Endothelial cell of umbilical vein (primary cell): ENCODE measurements around the gene IGSF10. TPM values are rescaled to one million over a fixed set of nuclear protein-coding genes. Genes with fewer than 3 reads are reported as not detected.

Source experiments
- BruUV-seq: library from RNA; stranded (reverse); fragments of 400-500 nt; replicated peaks from 2 replicates; lab custom pipeline; 2021; lab: Mats Ljungman, UMichigan
- CTCF ChIA-PET: fragments of 300-600, 350-600 bp; sonication (Branson Sonifier 250); formaldehyde crosslinking; loops from one replicate; lab custom pipeline; 2021; ENCODE audit warnings: antibody characterized with exemption, inconsistent platforms; lab: Charles Lee
- POLR2A ChIA-PET: fragments of 300-600, 350-600 bp; sonication (Branson Sonifier 250); formaldehyde crosslinking; loops from one replicate; lab custom pipeline; 2021; ENCODE audit warnings: antibody characterized with exemption, inconsistent platforms; lab: Charles Lee
- DNase-seq: peaks from one replicate; pipeline ENCODE4 v3.0.0-alpha.2; 2011; ENCODE audit warnings: low read depth, low spot score
- FAIRE-seq: peaks from 2 replicates; lab custom pipeline; 2011; peaks lifted over from hg19 to GRCh38; lab: Jason Lieb, UNC
- H2AFZ ChIP-seq: 2 replicates; pipeline ENCODE4 v1.6.0; 2012; ENCODE audit warnings: low read depth, low read length, control low read depth, inconsistent platforms
- H3K27ac ChIP-seq: 2 replicates; pipeline ENCODE4 v1.5.1; 2011; ENCODE audit warnings: low read depth, mild to moderate bottlenecking, control low read depth, low read length, moderate library complexity; ENCODE audit not compliant: insufficient read depth
- H3K27me3 ChIP-seq, 2 experiments: 2 replicates each; pipeline versions ENCODE4 v1.6.0 to v1.6.1; 2011; ENCODE audit warnings: low read length in 2 of 2, mixed read lengths in 1 of 2; ENCODE audit not compliant: control insufficient read depth in 2 of 2, insufficient read depth in 2 of 2
- H3K36me3 ChIP-seq, 2 experiments: 2 replicates in 1 of 2; 3 replicates in 1 of 2; pipeline ENCODE4 v1.5.1; 2011; ENCODE audit warnings: low read length in 2 of 2, mild to moderate bottlenecking in 1 of 2, moderate library complexity in 1 of 2; ENCODE audit not compliant: control insufficient read depth in 2 of 2, insufficient read depth in 2 of 2; ENCODE audit errors: extremely low read depth in 1 of 2
- H3K4me1 ChIP-seq: 3 replicates; pipeline ENCODE4 v1.5.1; 2011; ENCODE audit warnings: mild to moderate bottlenecking, low read length; ENCODE audit not compliant: control insufficient read depth, insufficient read depth; ENCODE audit errors: extremely low read depth
- H3K4me2 ChIP-seq: 2 replicates; pipeline ENCODE4 v1.6.1; 2011; ENCODE audit warnings: low read length, control low read depth, mixed read lengths; ENCODE audit not compliant: insufficient read depth
- H3K4me3 ChIP-seq, 3 experiments: fragments of 200-600 bp in 1 of 3; sonication (generic), shearing (Covaris generic) in 1 of 3; replicated peaks in 1 of 3; 2 replicates each; pipeline ENCODE4 v1.5.1; 2011 to 2016; ENCODE audit warnings: control low read depth in 3 of 3, low read length in 3 of 3, mild to moderate bottlenecking in 2 of 3, inconsistent platforms in 1 of 3, low read depth in 1 of 3, moderate library complexity in 1 of 3; ENCODE audit not compliant: insufficient read depth in 1 of 3
- H3K79me2 ChIP-seq: 2 replicates; pipeline ENCODE4 v1.6.0; 2012; ENCODE audit warnings: low read length, inconsistent platforms; ENCODE audit not compliant: control insufficient read depth, insufficient read depth
- H3K9ac ChIP-seq: replicated peaks from 2 replicates; pipeline ENCODE3; 2011; ENCODE audit warnings: low read length, control low read depth; ENCODE audit not compliant: insufficient read depth; ENCODE audit errors: extremely low read depth
- H3K9me1 ChIP-seq: replicated peaks from 3 replicates; pipeline ENCODE4 v1.6.0; 2011; ENCODE audit warnings: mild to moderate bottlenecking, low read length; ENCODE audit not compliant: control insufficient read depth, insufficient read depth; ENCODE audit errors: extremely low read depth
- H3K9me3 ChIP-seq: replicated peaks from 2 replicates; pipeline ENCODE4 v1.5.1; 2012; ENCODE audit warnings: low read length, inconsistent platforms; ENCODE audit not compliant: control insufficient read depth, insufficient read depth
- H4K20me1 ChIP-seq: replicated peaks from 2 replicates; pipeline ENCODE3; 2011; ENCODE audit warnings: mild to moderate bottlenecking, low read length; ENCODE audit not compliant: control insufficient read depth, insufficient read depth; ENCODE audit errors: extremely low read depth
- CTCF ChIP-seq, 2 donors: IDR thresholded peaks; 1 replicate in 1 of 2; 2 replicates in 1 of 2; pipeline ENCODE4 v1.5.1; 2011; ENCODE audit warnings: low read length in 2 of 2, mild to moderate bottlenecking in 2 of 2, moderate library complexity in 2 of 2, control low read depth in 1 of 2, inconsistent platforms in 1 of 2, low read depth in 1 of 2; ENCODE audit not compliant: insufficient read depth in 1 of 2; ENCODE audit errors: extremely low read depth in 1 of 2
- FOS ChIP-seq: IDR thresholded peaks from 2 replicates; pipeline ENCODE4 v1.6.1; 2011; ENCODE audit warnings: mild to moderate bottlenecking, low read length, moderate library complexity, borderline replicate concordance; ENCODE audit not compliant: insufficient read depth
- GATA2 ChIP-seq: IDR thresholded peaks from 2 replicates; pipeline ENCODE4 v1.7.0; 2011; ENCODE audit warnings: low read depth, mild to moderate bottlenecking, moderate library complexity, mixed read lengths, low read length; ENCODE audit not compliant: insufficient read length, insufficient read depth
- MYC ChIP-seq: IDR thresholded peaks from one replicate; pipeline ENCODE4 v1.6.1; 2011; ENCODE audit warnings: mild to moderate bottlenecking, low read depth, low read length
- POLR2A ChIP-seq: IDR thresholded peaks from 2 replicates; pipeline ENCODE4 v1.6.1; 2012; ENCODE audit warnings: low read depth, mild to moderate bottlenecking, control low read depth, low read length
- POLR2AphosphoS5 ChIP-seq: IDR thresholded peaks from 2 replicates; pipeline ENCODE4 v1.6.1; 2012; ENCODE audit warnings: low read depth, mild to moderate bottlenecking, control low read depth, low read length, moderate library complexity; ENCODE audit not compliant: insufficient read depth
- dilution Hi-C: fragments of 300-500 bp; cut with MboI; formaldehyde crosslinking; loops from one replicate; pipeline ENCODE4 v1.15.0; 2019; ENCODE audit warnings: low sequenced_read_pairs; ENCODE audit not compliant: extremely low pct_ligation_motif_present
- intact Hi-C: fragments of 100-400 bp; cut with micrococcal nuclease; formaldehyde crosslinking; loops from one replicate; pipeline ENCODE4 v1.10.0; 2022
- polyA plus RNA-seq, 4 experiments: library from polyadenylated mRNA; depleted of rRNA in 3 of 4; stranded (reverse) in 3 of 4; unstranded in 1 of 4; fragments of >200 nt; gene quantifications; 2 replicates each; pipeline versions ENCODE4 v1.2.1 to v1.2.3, GENCODE V29; 2011 to 2012; ENCODE audit warnings: missing spikeins in 1 of 4
- total RNA-seq: library from RNA; stranded (reverse); gene quantifications from 2 replicates; pipeline ENCODE4 v1.2.3, GENCODE V29; 2021

The IGSF10 gene
- total and polyA plus RNA-seq, 2 donors (not counting 3 experiments of a cell fraction or from before 2014, with no cell fraction given), result 0.01 TPM; not detected in 1

GRCh38 chr3:151446002-151446340 lies 14.9 kb downstream of the IGSF10 start:
- TF ChIP-seq MYC, result no peak
- TF ChIP-seq POLR2AphosphoS5, result no peak
- no peak for TF ChIP-seq CTCF (IDR thresholded peaks at IDR 0.05; ENCODE audit: extremely low read depth in 1 of 2, insufficient read depth in 1 of 2, low read depth in 1 of 2, low read length in 2 of 2)
- TF ChIP-seq FOS, result no peak
- dilution Hi-C loops, result no loop called here
- H4K20me1 ChIP-seq, result no peaks in the 10 kb centered on the region
- no peaks in the 10 kb centered on the region for H3K27me3 ChIP-seq
- BruUV-seq, result no TSS peak
- intact Hi-C loops, result no loop called here
- no peak overlapping the region for H3K9ac ChIP-seq
- no peaks in the 10 kb centered on the region for H3K79me2 ChIP-seq
- no peaks in the 10 kb centered on the region for H3K9me1 ChIP-seq
- H3K36me3 ChIP-seq, result no peaks in the 10 kb centered on the region
- DNase-seq (no peak), FAIRE-seq (no peak)
- ChIA-PET CTCF (no interaction called here), POLR2A (no interaction called here)
- no peak overlapping the region for H3K4me2 ChIP-seq
- no peak overlapping the region for H3K27ac ChIP-seq
- H3K4me1 ChIP-seq, result no peaks in the 10 kb centered on the region
- H2AFZ ChIP-seq, result no peak overlapping the region
- no peak overlapping the region for H3K4me3 ChIP-seq
- H3K9me3 ChIP-seq, result no peaks in the 10 kb centered on the region

GRCh38 chr3:151445273-151446001 lies 15.4 kb downstream of the IGSF10 start:
- BruUV-seq, result no TSS peak
- no peak for DNase-seq
- Histone ChIP-seq H3K9ac (no peak overlapping the region), H3K9me3 (no peaks in the 10 kb centered on the region), H3K36me3 (no peaks in the 10 kb centered on the region), H4K20me1 (no peaks in the 10 kb centered on the region), H3K27ac (no peak overlapping the region), H3K27me3 (no peaks in the 10 kb centered on the region), H2AFZ (no peak overlapping the region), H3K79me2 (no peaks in the 10 kb centered on the region), H3K4me2 (no peak overlapping the region), H3K4me3 (no peak overlapping the region), H3K4me1 (no peaks in the 10 kb centered on the region), H3K9me1 (no peaks in the 10 kb centered on the region)
- intact Hi-C loops (no loop called here), dilution Hi-C loops (no loop called here)
- ChIA-PET POLR2A (no interaction called here), CTCF (no interaction called here)
- TF ChIP-seq POLR2A (no peak), GATA2 (no peak), CTCF (IDR thresholded peaks at IDR 0.05; ENCODE audit: extremely low read depth in 1 of 2, insufficient read depth in 1 of 2, low read depth in 1 of 2, low read length in 2 of 2) (no peak)
- FAIRE-seq, result no peak
